Measurements from ENCODE around the gene TMEM169. TPM values are rescaled to one million over a fixed set of nuclear protein-coding genes. Genes with fewer than 3 reads are reported as not detected.
A peak's percentile ranks its signal among the peaks of the same experiment; 100 is the strongest.

Gene TMEM169
- total RNA-seq, 1 donor from 2014 or later, result 3.1 TPM

- no peak overlapping the region for H3K4me3 ChIP-seq (ENCODE audit: low read depth, low read length)
- no peak for DNase-seq (ENCODE audit: low read depth)
- no peak for TF ChIP-seq CTCF (conservative IDR thresholded peaks at IDR 0.05; ENCODE audit: low read depth, low read length)
These were observed 25.0 kb upstream of the TMEM169 start for GRCh38 chr2:216056739-216057138.

- no peak for TF ChIP-seq CTCF (conservative IDR thresholded peaks at IDR 0.05; ENCODE audit: low read depth, low read length)
- DNase-seq (ENCODE audit: low read depth), result peak; percentile 100
- peak overlapping the region; percentile 44 for H3K4me3 ChIP-seq (ENCODE audit: low read depth, low read length)
These were observed 24.0 kb upstream of the TMEM169 start for GRCh38 chr2:216057688-216058193.

- no peak for DNase-seq (ENCODE audit: low read depth)
- no peak overlapping the region for H3K4me3 ChIP-seq (ENCODE audit: low read depth, low read length)
- TF ChIP-seq CTCF (conservative IDR thresholded peaks at IDR 0.05; ENCODE audit: low read depth, low read length), result peak; percentile 43
These were observed 22.4 kb upstream of the TMEM169 start for GRCh38 chr2:216059233-216059834.

- peak; percentile 46 for TF ChIP-seq CTCF (conservative IDR thresholded peaks at IDR 0.05; ENCODE audit: low read depth, low read length)
- H3K4me3 ChIP-seq (ENCODE audit: low read depth, low read length), result no peak overlapping the region
- no peak for DNase-seq (ENCODE audit: low read depth)
These were observed 17.6 kb upstream of the TMEM169 start for GRCh38 chr2:216064014-216064630.

- no peak for TF ChIP-seq CTCF (conservative IDR thresholded peaks at IDR 0.05; ENCODE audit: low read depth, low read length)
- DNase-seq (ENCODE audit: low read depth), result no peak
- H3K4me3 ChIP-seq (ENCODE audit: low read depth, low read length), result no peak overlapping the region
These were observed 17.1 kb upstream of the TMEM169 start for GRCh38 chr2:216064665-216065064.

GRCh38 chr2:216066230-216066629 lies 15.5 kb upstream of the TMEM169 start:
- no peak for TF ChIP-seq CTCF (conservative IDR thresholded peaks at IDR 0.05; ENCODE audit: low read depth, low read length)
- DNase-seq (ENCODE audit: low read depth), result no peak
- no peak overlapping the region for H3K4me3 ChIP-seq (ENCODE audit: low read depth, low read length)

GRCh38 chr2:216069028-216069427 lies 12.7 kb upstream of the TMEM169 start:
- no peak for TF ChIP-seq CTCF (conservative IDR thresholded peaks at IDR 0.05; ENCODE audit: low read depth, low read length)

More at GRCh38 chr2:216069028-216069427, 12.7 kb upstream of the TMEM169 start:
- no peak for DNase-seq (ENCODE audit: low read depth)
- H3K4me3 ChIP-seq (ENCODE audit: low read depth, low read length), result no peak overlapping the region
